ENCODE results near the gene LRRC14B. TPM values are rescaled to one million over a fixed set of nuclear protein-coding genes. Genes with fewer than 3 reads are reported as not detected.

The LRRC14B gene
- total RNA-seq, 4 donors from 2014 or later = not detected

GRCh38 chr5:189976-190365, 1.3 kb upstream of the LRRC14B start:
- no peak for ATAC-seq
- peaks cover 24% of the 10 kb centered on the region for H3K27me3 ChIP-seq

GRCh38 chr5:190366-191035, 794 bp upstream of the LRRC14B start:
- H3K27ac ChIP-seq = peak overlapping the region in 3 of 4 donors; percentile 27 to 69 (median 39)

More at GRCh38 chr5:189976-190365, 1.3 kb upstream of the LRRC14B start:
- no peak for TF ChIP-seq EP300 (IDR thresholded peaks at IDR 0.05)
- TF ChIP-seq POLR2AphosphoS5 (IDR thresholded peaks at IDR 0.05) = no peak
- TF ChIP-seq CTCF (IDR thresholded peaks at IDR 0.05) = no peak
- TF ChIP-seq POLR2A (IDR thresholded peaks at IDR 0.05) = no peak
- Histone ChIP-seq H3K27ac (no peak overlapping the region), H3K4me1 (peaks cover 0 to 37% (median 4%) of the 10 kb centered on the region in 3 donors), H3K9me3 (no peaks in the 10 kb centered on the region), H3K4me3 (no peak overlapping the region), H3K36me3 (no peaks in the 10 kb centered on the region)
- 54 to 62% methylated on average over 4 to 5 of the region's 11 CpGs for WGBS, 2 donors (ENCODE audit: low coverage in 1 of 2)

GRCh38 chr5:191949-192690, 825 bp downstream of the LRRC14B start:
- 90 to 100% methylated on average over 1 to 2 of the region's 46 CpGs for WGBS, 2 donors (ENCODE audit: low coverage in 1 of 2)
- no peak overlapping the region for H3K4me3 ChIP-seq
- peaks cover 0 to 37% (median 4%) of the 10 kb centered on the region in 3 donors for H3K4me1 ChIP-seq
- H3K36me3 ChIP-seq = no peaks in the 10 kb centered on the region
- TF ChIP-seq EP300 (IDR thresholded peaks at IDR 0.05) (no peak), POLR2A (IDR thresholded peaks at IDR 0.05) (no peak), CTCF (IDR thresholded peaks at IDR 0.05) (no peak), POLR2AphosphoS5 (IDR thresholded peaks at IDR 0.05) (no peak)
- ATAC-seq = no peak
- no peaks in the 10 kb centered on the region for H3K9me3 ChIP-seq
- no peak overlapping the region for H3K27ac ChIP-seq
- H3K27me3 ChIP-seq = peaks cover 24% of the 10 kb centered on the region

More at GRCh38 chr5:190366-191035, 794 bp upstream of the LRRC14B start:
- no peak for TF ChIP-seq POLR2AphosphoS5 (IDR thresholded peaks at IDR 0.05)
- TF ChIP-seq CTCF (IDR thresholded peaks at IDR 0.05) = no peak
- no peak for TF ChIP-seq EP300 (IDR thresholded peaks at IDR 0.05)
- no peak for TF ChIP-seq POLR2A (IDR thresholded peaks at IDR 0.05)
- no peaks in the 10 kb centered on the region for H3K36me3 ChIP-seq
- H3K4me3 ChIP-seq = peak overlapping the region in 1 of 2 donors; percentile 34
- H3K9me3 ChIP-seq = no peaks in the 10 kb centered on the region
- peaks cover 0 to 37% (median 4%) of the 10 kb centered on the region in 3 donors for H3K4me1 ChIP-seq
- ATAC-seq = no peak
- 31 to 71% methylated on average over 2 to 4 of the region's 16 CpGs for WGBS, 2 donors (ENCODE audit: low coverage in 1 of 2)
- H3K27me3 ChIP-seq = peaks cover 24% of the 10 kb centered on the region

- no peak for TF ChIP-seq POLR2A (IDR thresholded peaks at IDR 0.05)
- no peaks in the 10 kb centered on the region for H3K36me3 ChIP-seq
- peaks cover 22% of the 10 kb centered on the region for H3K27me3 ChIP-seq
- no peak overlapping the region for H3K4me3 ChIP-seq
- H3K4me1 ChIP-seq = peaks cover 0 to 34% (median 4%) of the 10 kb centered on the region in 3 donors
- H3K27ac ChIP-seq = no peak overlapping the region
- ATAC-seq = no peak
- WGBS, 2 donors (ENCODE audit: low coverage in 1 of 2) = 0 to 71% methylated on average over 1 to 6 of the region's 9 CpGs
- H3K9me3 ChIP-seq = no peaks in the 10 kb centered on the region
Measured at GRCh38 chr5:192691-192969, 1.3 kb downstream of the LRRC14B start.

GRCh38 chr5:192970-193831, 1.9 kb downstream of the LRRC14B start:
- H3K27me3 ChIP-seq = peaks cover 18% of the 10 kb centered on the region
- no peaks in the 10 kb centered on the region for H3K9me3 ChIP-seq
- H3K4me3 ChIP-seq = no peak overlapping the region
- 80 to 100% methylated on average over 1 of the region's 17 CpGs for WGBS, 2 donors (ENCODE audit: low coverage in 1 of 2)
- TF ChIP-seq CTCF (IDR thresholded peaks at IDR 0.05) (no peak), POLR2AphosphoS5 (IDR thresholded peaks at IDR 0.05) (no peak), POLR2A (IDR thresholded peaks at IDR 0.05) (no peak), EP300 (IDR thresholded peaks at IDR 0.05) (no peak)
- H3K4me1 ChIP-seq = peaks cover 0 to 28% (median 4%) of the 10 kb centered on the region in 3 donors
- peaks cover 0 to under 1% of the 10 kb centered on the region in 2 donors for H3K36me3 ChIP-seq
- no peak overlapping the region for H3K27ac ChIP-seq
- ATAC-seq = no peak

Measured in gastroesophageal sphincter (tissue), 4 donors.